ENCODE data around the gene WDFY3.

- no peak for TF ChIP-seq ARNT (IDR thresholded peaks at IDR 0.05)
- no peak for TF ChIP-seq SP1 (IDR thresholded peaks at IDR 0.05)
- TF ChIP-seq BHLHE40 (IDR thresholded peaks at IDR 0.05; ENCODE audit: borderline replicate concordance): no peak
- no peak for TF ChIP-seq FOXK2 (IDR thresholded peaks at IDR 0.05)
- no peak for TF ChIP-seq L3MBTL2 (conservative IDR thresholded peaks at IDR 0.05)
- TF ChIP-seq TARDBP (IDR thresholded peaks at IDR 0.05): no peak
- TF ChIP-seq FOXA1 (IDR thresholded peaks at IDR 0.05): no peak
- no peak for TF ChIP-seq LEF1 (IDR thresholded peaks at IDR 0.05; ENCODE audit: borderline replicate concordance)
- TF ChIP-seq ELF4 (IDR thresholded peaks at IDR 0.05): no peak
- TF ChIP-seq ZNF384 (IDR thresholded peaks at IDR 0.05): no peak
- no peak for TF ChIP-seq FOXM1 (IDR thresholded peaks at IDR 0.05; ENCODE audit: borderline replicate concordance)
- no peak for TF ChIP-seq PKNOX1 (IDR thresholded peaks at IDR 0.05)
Measured at GRCh38 chr4:84778041-84778440, 188.4 kb downstream of the WDFY3 start.
